H1 (cell line): ENCODE data around the gene SFXN4. TPM values are rescaled to one million over a fixed set of nuclear protein-coding genes. Genes with fewer than 3 reads are reported as not detected.

ENCODE experiments used
- CREB1 ChIP-seq: IDR thresholded peaks from 2 replicates; pipeline ENCODE4 v1.6.1; 2012; ENCODE audit warnings: inconsistent platforms
- EGR1 ChIP-seq: IDR thresholded peaks from 2 replicates; pipeline ENCODE4 v1.6.1; 2011; ENCODE audit warnings: low read depth, low read length, borderline replicate concordance
- JUN ChIP-seq: IDR thresholded peaks from 2 replicates; pipeline ENCODE4 v1.6.1; 2011; ENCODE audit warnings: low read depth, mild to moderate bottlenecking, improper control_type of control experiment, low read length
- JUND ChIP-seq: IDR thresholded peaks from 2 replicates; pipeline ENCODE4 v1.6.1; 2011; ENCODE audit warnings: mild to moderate bottlenecking, improper control_type of control experiment, low read length
- KDM4A ChIP-seq: IDR thresholded peaks from one replicate; pipeline ENCODE4 v1.7.1; 2012; ENCODE audit warnings: low read depth, mild to moderate bottlenecking, moderate library complexity, low read length, inconsistent platforms; ENCODE audit not compliant: severe bottlenecking
- polyA plus RNA-seq, 7 experiments: library from polyadenylated mRNA; depleted of rRNA in 3 of 7; stranded (reverse) in 5 of 7; unstranded in 2 of 7; fragments of >200 nt in 5 of 7; fragments of 200-250 nt in 2 of 7; gene quantifications; 1 replicate in 5 of 7; 2 replicates in 1 of 7; 4 replicates in 1 of 7; pipeline versions ENCODE4 v1.2.1 to v1.2.3, GENCODE V29; 2011 to 2013; ENCODE audit warnings: missing spikeins in 2 of 7, mixed read lengths in 2 of 7
- total RNA-seq: library from RNA; stranded (reverse); fragmentation: NEBNext Ultra II Directional; extraction: Animal tissue kit (Norgen Biotek cat#: 25700); gene quantifications from 2 replicates; pipeline ENCODE4 v1.2.1, GENCODE V29; 2021

The SFXN4 gene
- total and polyA plus RNA-seq, 2 of the 8 experiments (the other 6 are each of a cell fraction or from before 2014, with no cell fraction given): 15.4 to 21.6 TPM

DNA sequence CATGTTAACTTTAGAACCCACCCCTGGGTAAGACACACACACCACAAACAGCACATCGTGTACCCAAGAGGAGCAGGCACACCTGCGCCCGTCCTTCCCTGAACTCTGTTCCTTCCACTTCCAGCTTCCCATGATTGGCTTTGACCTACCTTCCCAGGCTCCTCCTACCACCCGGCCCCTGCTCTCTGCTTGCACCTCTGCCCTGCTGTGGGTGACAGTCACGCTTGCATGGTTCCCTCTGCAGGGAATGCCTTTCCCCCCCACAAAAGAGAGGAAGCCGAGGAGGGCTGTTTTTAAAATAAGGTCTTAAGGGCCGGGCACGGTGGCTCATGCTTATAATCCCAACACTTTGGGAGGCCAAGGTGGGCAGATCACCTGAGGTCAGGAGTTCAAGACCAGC lies 16.4 kb downstream of the SFXN4 start (continued):
- TF ChIP-seq JUN (no peak), EGR1 (no peak), CREB1 (no peak), KDM4A (no peak), JUND (no peak)
